HCEC 1CT (cell line): ENCODE results near the gene TCF23.
"Not testable (repeated sequence)": the region's sequence is repeated elsewhere in the genome, so short reads cannot be mapped to it uniquely, and the experiment has no call there.

Source experiments
- DNase-seq: peaks from one replicate; pipeline ENCODE4 v3.0.0-alpha.2; 2017

TCF23 gene

DNA sequence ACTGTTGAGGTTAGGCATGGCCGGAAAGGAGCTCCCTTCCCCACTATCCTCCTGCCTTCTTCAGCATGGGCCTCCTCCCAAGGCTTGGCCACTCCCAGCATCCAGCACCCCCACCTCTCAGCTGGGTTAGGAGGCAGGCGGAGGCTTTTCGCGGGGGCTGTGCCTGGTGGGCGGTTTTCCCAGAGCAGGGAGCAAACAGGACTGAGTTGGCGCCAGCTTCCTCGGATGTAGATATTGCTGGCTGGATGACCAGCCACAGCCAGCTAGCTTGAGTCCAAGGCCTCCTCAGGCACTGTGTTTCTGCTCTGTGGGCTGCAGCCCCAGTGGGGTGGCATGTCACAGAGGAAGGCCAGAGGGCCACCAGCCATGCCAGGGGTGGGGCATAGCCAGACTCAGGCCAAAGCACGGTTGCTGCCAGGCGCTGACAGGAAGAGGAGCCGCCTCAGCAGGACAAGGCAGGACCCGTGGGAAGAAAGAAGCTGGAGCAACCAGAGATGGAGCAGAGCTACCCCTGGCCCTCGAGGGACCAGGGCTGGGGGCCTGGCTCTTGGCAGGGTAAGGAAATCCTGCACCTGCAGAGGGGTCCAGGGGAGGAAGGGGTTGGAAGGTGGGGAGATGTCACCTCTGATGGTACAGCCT is at the start of gene TCF23:
TSS of gene TCF23 (plus strand) at position 204 of the 639 bp plus-strand sequence. CDS start at position 334, 130 bp downstream.
- DNase-seq = no peak

DNA sequence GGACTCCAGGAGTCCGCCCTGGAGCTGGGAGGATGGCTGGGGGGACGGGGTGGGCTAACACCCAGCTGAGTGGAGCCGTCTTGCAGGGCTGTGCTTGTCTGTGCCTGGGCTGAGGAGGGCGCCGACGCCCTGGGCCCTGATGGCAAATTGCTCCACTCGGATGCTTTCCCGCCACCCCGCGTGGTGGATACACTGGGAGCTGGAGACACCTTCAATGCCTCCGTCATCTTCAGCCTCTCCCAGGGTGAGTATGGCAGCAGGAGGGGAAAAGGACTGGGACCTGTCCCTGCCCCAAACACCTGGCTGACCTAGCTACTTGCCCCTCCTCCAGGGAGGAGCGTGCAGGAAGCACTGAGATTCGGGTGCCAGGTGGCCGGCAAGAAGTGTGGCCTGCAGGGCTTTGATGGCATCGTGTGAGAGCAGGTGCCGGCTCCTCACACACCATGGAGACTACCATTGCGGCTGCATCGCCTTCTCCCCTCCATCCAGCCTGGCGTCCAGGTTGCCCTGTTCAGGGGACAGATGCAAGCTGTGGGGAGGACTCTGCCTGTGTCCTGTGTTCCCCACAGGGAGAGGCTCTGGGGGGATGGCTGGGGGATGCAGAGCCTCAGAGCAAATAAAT is 49.4 kb upstream of the TCF23 start:
- no peak for DNase-seq

DNA sequence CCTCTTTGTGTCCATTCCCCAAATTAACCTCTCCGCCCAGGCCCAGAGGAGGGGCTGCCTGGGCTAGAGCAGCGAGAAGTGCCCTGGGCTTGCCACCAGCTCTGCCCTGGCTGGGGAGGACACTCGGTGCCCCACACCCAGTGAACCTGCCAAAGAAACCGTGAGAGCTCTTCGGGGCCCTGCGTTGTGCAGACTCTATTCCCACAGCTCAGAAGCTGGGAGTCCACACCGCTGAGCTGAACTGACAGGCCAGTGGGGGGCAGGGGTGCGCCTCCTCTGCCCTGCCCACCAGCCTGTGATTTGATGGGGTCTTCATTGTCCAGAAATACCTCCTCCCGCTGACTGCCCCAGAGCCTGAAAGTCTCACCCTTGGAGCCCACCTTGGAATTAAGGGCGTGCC is 48.8 kb upstream of the TCF23 start:
- DNase-seq = no peak

DNA sequence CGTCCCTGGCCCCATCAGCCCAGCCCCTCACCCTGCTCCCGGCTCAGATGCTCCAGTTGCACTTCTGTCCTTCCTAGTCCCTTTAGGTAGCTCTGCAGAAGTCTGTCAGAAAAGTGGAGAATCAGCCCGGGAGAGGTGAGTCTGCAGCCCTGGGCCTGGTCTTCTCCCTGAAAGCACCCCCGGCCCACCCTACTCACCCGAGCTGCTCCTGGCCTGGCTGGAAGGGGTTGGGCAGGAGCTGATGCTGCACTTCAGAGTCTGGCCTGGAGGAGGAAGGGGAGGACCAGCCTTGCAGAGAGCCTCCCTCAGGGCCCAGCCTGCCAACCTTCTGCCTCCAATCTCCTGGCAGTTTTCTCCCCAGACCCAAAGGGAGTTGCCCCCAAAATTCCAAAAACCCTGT is 46.5 kb upstream of the TCF23 start:
- DNase-seq = no peak

DNA sequence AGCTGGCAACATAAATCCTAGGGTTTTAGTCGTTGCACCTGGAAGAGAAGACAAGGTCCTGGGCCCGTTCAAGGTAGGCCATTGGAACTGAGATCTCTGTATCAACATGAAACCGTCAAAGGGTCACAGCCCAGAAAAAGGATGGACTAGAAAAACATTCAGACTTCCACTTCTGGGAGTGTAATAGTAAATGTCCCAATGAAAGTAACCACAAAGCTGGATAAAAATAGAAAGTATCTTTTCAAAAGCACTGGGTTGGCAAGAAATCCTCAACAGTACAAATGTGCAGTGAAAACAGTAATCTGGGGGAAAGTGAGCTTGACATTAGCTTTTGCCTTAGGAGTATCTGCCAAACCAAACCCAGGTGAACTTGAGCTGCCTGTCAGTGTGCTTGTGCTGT is 42.8 kb upstream of the TCF23 start:
- no peak for DNase-seq

DNA sequence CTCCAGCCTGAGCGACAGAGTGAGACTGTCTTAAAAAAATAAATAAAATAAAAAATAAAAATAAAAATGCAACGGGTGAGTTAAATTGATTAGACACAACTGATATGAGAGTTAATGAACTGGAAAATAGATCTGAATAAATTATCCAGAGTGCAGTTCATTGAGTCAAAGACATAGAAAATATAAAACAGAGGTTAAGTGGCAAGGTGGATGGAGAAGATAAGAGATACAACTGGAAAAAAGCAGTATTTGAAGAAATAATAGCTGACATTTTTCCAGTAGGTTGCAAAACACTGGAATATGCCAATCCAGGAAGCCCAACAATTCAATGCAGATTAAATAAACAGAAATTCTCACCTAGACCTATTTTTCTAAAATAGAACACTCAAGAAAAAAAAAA is 40.6 kb upstream of the TCF23 start:
- DNase-seq = no peak

DNA sequence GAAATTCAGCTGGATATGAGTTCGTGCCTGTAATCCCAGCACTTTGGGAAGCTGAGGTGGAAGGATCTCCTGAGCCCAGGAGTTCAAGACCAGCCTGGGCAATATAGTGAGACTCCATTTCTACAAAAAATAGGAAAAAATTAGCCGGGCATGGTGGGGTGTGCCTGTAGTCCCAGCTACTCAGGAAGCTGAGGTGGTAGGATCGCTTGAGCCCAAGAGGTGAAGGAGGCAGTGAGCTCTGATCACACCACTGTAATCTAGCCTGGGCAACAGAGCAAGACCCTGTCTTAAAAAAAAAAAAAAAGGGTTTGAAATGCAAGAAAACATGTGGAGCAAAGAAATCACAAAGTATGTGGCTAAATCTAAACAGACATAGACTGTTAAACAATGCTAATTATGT is 39.7 kb upstream of the TCF23 start:
- DNase-seq = no peak

DNA sequence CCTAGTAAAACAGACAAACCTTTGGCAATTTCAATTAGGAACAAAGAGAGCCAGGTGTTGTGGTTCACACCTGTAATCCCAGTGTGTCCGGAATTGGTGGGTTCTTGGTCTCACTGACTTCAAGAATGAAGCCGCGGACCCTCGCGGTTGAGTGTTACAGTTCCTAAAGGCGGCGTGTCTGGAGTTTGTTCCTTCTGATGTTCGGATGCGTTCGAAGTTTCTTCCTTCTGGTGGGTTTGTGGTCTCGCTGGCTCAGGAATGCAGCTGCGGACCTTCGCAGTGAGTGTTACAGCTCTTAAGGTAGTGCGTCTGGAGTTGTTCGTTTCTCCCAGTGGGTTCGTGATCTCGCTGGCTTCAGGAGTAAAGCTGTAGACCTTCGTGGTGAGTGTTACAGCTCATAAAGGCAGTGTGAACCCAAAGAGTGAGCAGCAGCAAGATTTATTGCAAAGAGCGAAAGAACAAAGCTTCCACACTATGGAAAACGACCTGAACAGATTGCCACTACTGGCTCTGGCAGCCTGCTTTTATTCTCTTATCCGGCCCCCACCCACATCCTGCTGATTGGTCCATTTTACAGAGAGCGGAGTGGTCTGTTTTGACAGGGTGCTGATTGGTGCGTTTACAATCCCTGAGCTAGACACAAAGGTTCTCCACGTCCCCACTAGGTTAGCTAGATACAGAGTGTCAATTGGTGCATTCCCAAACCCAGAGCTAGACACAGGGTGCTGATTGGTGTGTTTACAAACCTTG is 38.0 kb upstream of the TCF23 start:
- DNase-seq = not testable (repeated sequence)

DNA sequence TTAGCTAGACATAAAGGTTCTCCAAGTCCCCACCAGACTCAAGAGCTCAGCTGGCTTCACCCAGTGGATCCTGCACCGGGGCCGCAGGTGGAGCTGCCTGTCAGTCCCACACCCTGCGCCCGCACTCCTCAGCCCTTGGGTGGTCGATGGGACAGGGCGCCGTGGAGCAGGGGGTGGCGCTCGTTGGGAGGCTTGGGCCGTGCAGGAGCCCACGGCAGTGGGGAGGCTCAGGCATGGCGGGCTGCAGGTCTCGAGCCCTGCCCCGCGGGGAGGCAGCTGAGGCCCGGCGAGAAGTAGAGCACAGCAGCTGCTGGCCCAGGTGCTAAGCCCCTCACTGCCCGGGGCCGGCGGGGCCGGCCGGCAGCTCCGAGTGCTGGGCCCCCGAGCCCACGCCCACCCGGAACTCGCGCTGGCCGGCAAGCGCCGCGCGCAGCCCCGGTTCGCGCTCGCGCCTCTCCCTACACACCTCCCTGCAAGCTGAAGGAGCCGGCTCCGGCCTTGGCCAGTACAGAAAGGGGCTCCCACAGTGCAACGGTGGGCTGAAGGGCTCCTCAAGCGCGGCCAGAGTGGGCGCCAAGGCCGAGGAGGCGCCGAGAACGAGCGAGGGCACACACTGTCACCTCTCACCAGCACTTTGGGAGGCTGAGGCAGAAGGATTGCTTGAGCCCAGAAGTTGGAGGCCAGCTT is 37.3 kb upstream of the TCF23 start:
- not testable (repeated sequence) for DNase-seq

DNA sequence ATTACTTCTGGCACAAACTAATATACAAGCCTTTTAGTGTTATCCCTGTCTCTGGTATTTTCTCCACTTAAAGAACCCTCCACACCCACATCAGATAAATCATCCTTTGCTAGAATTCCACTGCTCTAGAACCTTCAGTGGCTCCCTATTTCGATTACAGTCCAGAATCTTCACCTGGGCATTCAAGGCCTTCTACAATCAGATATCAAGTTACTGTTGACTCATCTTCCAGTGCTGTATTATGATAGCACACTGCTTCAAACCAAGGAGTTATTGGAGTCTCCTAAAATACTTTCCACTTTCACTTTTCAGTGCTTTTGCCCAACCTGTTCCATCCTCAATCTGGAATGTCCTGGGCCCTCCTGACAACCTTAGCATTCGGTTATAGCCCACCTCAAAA is 33.3 kb upstream of the TCF23 start:
- no peak for DNase-seq

DNA sequence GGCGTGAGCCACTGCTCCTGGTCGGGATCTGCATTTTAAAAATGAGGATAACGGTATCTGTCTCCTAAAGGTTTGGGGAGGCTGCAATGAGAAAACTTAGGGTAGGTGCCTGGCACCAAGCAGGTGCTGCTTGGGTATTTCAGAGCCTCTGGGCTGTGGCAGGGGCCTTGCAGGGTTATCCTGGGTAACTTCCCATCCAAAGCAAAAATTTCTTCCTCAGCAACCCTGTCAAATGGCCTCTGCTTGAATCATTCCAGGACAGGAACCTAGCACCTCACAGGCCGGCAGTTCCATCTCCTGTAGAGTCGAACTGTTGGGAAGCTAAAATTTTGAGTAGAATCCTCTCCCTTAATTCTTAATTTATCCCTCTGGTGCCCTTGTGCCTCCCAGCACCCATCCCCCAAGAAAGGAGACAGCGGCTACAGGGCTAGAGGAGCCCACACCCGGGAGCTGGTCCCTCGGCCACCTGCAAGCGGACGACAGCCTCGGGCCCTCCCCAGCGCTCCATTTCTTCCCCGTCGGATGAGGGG is 30.7 kb upstream of the TCF23 start:
- DNase-seq = no peak

DNA sequence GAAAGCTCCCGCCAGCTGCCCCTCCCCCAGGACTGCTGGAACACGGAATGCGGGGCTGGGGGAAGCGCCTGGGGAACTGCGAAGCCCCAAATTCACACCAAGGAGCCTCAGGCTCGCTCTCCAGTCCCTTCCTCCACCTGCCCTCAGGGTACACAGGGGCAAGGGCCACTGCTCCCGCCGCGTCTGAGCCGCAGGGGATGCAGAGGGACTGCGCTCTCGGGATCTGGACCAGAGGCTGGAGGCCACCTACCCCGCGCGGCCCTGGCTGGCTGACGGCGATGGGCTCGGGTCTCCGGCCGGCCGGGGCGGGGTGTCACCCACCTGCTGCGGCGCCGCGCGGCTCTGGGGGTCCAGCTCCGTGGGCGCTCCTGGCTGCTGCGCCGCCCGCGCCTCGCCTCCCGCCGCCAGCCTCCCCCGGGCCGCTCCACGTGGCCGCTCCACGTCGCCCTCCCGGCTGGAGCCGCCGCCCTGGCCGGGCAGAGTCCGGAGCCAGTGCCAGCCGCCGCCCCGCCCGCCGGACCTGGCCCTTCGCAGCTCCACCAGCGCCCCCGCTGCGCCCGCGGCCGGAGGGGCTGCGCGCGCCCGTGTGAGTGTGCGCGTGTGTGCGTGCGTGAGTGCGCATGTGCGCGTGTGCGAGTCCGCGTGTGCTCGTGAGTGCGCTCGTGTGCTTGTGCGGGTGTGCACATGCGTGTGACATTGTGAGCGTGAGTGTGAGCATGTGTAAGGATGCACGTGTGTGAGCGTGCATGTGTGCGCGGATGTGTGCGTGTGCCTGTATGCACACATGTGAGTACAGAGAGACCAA is 30.1 kb upstream of the TCF23 start, which contains the start of gene CGREF1:
TSS of gene CGREF1 (minus strand) at position 604 of the 805 bp plus-strand sequence. CDS start 14,762 bp downstream, outside the sequence.
- no peak for DNase-seq

DNA sequence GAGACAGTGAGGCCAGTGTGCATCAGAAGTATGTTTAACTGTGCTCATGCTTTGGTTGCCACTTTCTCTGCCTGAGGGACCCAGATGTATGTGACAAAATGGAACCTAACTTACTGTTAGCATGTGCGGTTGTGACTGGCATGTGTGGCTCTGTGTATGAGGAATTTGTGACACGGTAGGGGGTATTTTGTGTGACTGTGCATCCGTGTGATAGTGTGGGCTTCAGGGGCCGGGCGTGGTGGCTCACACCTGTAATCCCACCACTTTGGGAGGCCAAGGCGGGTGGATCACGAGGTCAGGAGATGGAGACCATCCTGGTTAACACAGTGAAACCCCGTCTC is 29.5 kb upstream of the TCF23 start:
- DNase-seq = not testable (repeated sequence)

DNA sequence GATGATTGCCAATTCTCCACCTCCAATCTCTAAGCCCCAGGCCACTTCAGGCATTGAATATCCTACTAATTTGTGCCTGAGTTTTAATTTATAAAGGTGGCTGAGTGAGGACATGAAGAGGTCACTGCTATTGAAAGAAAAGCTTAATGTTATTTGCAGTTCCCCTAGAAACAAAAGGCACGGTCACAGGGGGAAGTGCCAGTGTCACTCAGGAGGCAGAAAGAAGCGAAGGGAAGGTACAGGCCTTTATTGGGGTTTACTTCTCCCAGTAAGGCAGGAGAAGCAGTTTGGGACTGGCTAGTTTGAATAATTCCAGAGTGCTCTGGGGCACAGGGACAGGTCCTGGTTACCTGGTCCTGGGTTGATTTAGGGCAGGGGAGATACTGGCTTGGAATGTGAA is 26.9 kb upstream of the TCF23 start:
- DNase-seq = no peak

DNA sequence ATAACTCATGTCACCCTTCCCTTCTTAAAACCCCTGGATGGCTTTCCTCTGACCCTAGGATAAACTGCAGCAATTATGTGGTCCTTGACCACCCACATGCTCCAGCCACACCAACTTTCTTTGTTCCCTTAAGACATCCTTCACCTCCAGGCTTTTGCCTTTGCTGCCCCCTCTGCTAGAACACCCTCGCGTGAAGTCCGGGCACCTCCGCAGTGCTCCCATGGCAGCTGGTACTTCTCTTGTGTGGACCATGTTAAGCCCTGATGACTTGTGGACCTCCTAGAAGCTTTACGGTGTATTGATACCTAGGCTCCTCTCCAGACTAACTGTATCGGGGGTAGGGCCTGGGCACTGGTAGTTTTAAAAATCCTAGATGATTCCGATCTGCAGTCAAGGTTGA is 26.0 kb upstream of the TCF23 start:
- no peak for DNase-seq

DNA sequence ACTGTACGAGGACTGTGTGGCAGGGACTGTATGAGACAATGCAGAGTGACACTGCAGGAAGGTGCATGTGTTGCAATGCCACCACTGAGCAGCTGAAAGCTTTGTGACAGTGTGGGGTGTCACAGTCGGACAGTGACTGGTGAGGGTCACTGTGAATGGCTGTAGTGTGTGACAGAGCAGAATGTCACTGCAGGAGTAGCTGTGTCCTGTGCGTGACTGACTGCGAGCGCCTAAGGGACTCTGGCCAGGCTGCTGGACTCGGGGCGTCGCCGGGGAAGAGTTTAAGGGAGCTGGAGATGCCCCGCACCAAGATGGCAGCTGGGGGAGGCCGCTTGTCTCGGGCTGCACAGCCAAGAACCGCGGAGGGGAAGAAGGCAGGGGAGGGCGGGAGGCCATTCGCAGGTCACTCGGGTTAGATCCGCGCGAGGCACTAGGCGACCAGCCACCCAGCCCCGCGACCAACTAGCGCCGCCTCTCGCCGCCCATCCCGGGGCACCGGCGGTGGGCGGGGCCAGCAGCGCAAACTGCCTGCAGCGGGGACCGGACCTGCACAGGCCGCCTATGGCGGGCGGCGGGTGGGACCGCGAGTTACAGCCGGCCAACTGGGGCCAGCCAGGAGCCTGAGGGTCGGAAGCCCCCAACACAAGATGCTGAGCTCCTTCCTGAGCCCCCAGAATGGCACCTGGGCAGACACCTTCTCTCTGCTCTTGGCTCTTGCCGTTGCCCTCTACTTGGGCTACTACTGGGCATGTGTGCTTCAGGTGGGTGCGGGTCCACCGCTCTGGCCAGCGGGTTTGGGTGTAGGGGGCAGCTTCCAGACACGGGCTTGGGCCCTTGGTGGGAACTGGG is 25.3 kb upstream of the TCF23 start, which contains the start of gene ABHD1:
TSS of gene ABHD1 (plus strand) at position 514 of the 849 bp plus-strand sequence. CDS start at position 648, 134 bp downstream.
- no peak for DNase-seq

DNA sequence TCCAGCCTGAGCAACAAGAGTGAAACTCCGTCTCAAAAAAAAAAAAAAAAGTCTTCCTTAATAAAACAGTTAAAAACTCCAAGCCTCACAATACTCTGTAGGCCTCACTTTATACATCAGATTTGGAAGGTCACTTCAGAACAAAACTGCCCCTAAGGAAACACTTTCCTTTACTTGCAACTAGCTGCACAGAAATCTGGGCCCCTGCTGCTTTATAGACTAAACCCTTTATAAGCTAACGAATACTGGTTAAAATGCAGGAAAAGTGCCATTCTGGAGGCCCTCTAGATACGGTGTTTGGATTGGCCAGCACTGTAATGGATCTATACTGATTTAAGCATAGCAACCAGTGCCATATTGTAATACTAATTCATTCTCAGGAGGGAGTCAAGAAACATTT is 23.7 kb upstream of the TCF23 start:
- no peak for DNase-seq

DNA sequence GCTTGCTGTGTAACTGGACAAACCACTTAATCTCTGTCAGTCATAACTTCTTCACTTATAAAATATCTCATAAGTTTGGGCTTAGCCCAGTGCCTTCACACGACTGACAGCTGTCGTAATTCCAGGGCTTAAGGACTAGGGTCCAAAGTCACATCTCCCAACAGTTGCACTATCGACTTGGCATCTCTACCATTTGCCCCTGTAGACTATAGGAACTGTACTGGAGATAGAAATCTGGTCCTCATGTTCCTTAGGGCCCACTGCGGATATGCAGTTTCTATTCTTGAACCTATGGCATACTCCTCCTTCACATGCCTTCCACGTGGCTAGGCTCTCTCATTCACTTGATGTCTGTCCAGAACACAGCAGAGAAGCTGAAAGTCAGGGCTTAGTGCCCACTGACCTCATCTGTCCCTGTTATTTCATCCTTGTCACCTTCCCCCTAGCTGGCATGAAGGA is 22.5 kb upstream of the TCF23 start:
- DNase-seq = no peak

DNA sequence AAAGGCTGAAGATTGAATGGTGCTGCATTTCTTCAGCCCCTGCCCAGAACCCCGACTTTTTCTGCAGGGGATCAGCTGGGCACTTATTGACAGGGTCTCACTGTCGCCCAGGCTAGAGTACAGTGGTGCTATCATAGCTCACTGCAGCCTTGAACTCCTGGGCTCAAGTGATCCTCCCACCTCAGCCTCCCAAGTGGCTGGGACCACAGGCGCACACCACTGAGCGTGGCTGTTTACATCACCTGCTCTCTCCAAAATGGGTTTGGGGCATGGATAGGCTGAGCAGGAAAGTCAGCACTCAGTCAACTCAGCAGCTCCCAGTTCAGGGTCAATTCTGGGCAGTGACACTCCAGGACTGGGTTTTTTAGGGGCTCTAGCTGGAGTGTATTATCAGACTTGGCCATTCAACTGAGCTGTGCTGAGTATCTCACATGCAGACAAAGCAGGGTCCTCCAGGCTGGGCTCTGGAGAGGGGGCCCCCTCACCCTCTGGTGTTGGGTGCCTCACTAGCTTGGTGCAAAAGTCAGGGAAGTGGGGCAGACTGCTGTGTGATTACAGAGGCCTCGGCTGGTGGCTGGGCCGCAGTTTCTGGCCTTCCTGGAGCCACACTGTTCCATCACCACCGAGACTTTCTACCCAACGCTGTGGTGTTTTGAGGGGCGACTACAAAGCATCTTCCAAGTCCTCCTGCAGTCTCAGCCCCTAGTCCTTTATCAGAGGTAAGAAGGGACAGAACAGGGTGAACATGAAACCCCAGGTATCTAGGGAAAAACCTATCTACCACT is 20.7 kb upstream of the TCF23 start:
- DNase-seq = no peak
